HepG2 (cell line): ENCODE results near the gene PSEN2. TPM values are rescaled to one million over a fixed set of nuclear protein-coding genes. Genes with fewer than 3 reads are reported as not detected.
A peak's percentile ranks its signal among the peaks of the same experiment; 100 is the strongest.

Experiments used
- ATAC-seq: fragments of 200-7000 bp; cut with Tn5 transposase; 3 replicates; pipeline ENCODE4 v1.9.1; 2020; ENCODE audit warnings: mild to moderate bottlenecking, moderate library complexity
- BruUV-seq: library from RNA; stranded (reverse); fragments of 400-500 nt; replicated peaks from 2 replicates; lab custom pipeline; 2021; lab: Mats Ljungman, UMichigan
- CTCF ChIA-PET: fragments of 300-600 bp; formaldehyde crosslinking; extraction: SDS; loops from one replicate; lab custom pipeline; 2021; ENCODE audit warnings: low total read pairs, inconsistent platforms, low intra/inter-chr PET ratio; lab: Yijun Ruan, JAX
- POLR2A ChIA-PET: fragments of 350-600 bp; sonication (Branson Sonifier 250); formaldehyde crosslinking; loops from one replicate; lab custom pipeline; 2020; ENCODE audit warnings: antibody characterized with exemption, inconsistent platforms; lab: Yijun Ruan, JAX
- DNase-seq: peaks from one replicate; pipeline ENCODE4 v3.0.0-alpha.2; 2015; ENCODE audit warnings: low spot score
- FAIRE-seq: peaks from 3 replicates; lab custom pipeline; 2011; peaks lifted over from hg19 to GRCh38; lab: Jason Lieb, UNC
- H2AFZ ChIP-seq: one replicate; pipeline ENCODE4 v1.6.1; 2011; ENCODE audit warnings: low read length, inconsistent platforms
- H3K27ac ChIP-seq: fragments of 300-600 bp; 3 replicates; pipeline ENCODE4 v1.8.0; 2011; ENCODE audit warnings: mixed run types, mild to moderate bottlenecking, mixed read lengths, low read length, inconsistent platforms; ENCODE audit not compliant: insufficient read depth; ENCODE audit errors: extremely low read length
- H3K27me3 ChIP-seq, 2 experiments: fragments of 200-600 bp in 1 of 2; 2 replicates in 1 of 2; 3 replicates in 1 of 2; pipeline versions ENCODE4 v1.6.0 to v1.8.0; 2011; ENCODE audit warnings: low read length in 2 of 2, mild to moderate bottlenecking in 2 of 2, moderate library complexity in 2 of 2, inconsistent platforms in 1 of 2; ENCODE audit not compliant: insufficient read depth in 2 of 2, control insufficient read depth in 1 of 2
- H3K36me3 ChIP-seq, 2 experiments: fragments of 200-600 bp in 1 of 2; replicated peaks in 1 of 2; 2 replicates in 1 of 2; 3 replicates in 1 of 2; pipeline versions ENCODE4 v1.5.1 to v1.8.0; 2011; ENCODE audit warnings: low read length in 2 of 2, inconsistent platforms in 1 of 2; ENCODE audit not compliant: insufficient read depth in 2 of 2, control insufficient read depth in 1 of 2
- H3K4me1 ChIP-seq: 2 replicates; pipeline ENCODE4 v1.5.1; 2012; ENCODE audit warnings: low read length, inconsistent platforms; ENCODE audit not compliant: insufficient read depth
- H3K4me2 ChIP-seq: 2 replicates; pipeline ENCODE4 v1.6.0; 2011; ENCODE audit warnings: low read depth, low read length, inconsistent platforms
- H3K4me3 ChIP-seq, 3 experiments: fragments of 200-600 bp in 1 of 3; sonication (generic), shearing (Covaris generic) in 1 of 3; replicated peaks in 1 of 3; 2 replicates each; pipeline ENCODE4 v1.5.1; 2011 to 2016; ENCODE audit warnings: low read length in 3 of 3, inconsistent platforms in 2 of 3, low read depth in 2 of 3, mild to moderate bottlenecking in 2 of 3, control low read depth in 1 of 3, mixed read lengths in 1 of 3; ENCODE audit not compliant: insufficient read depth in 1 of 3
- H3K79me2 ChIP-seq: one replicate; pipeline ENCODE4 v1.6.1; 2011; ENCODE audit warnings: low read length, inconsistent platforms; ENCODE audit not compliant: insufficient read depth
- H3K9ac ChIP-seq: 2 replicates; pipeline ENCODE4 v1.6.0; 2011; ENCODE audit warnings: mild to moderate bottlenecking, low read depth, low read length, inconsistent platforms; ENCODE audit not compliant: insufficient read depth
- H3K9me3 ChIP-seq: 2 replicates; pipeline ENCODE4 v1.5.1; 2012; ENCODE audit warnings: mild to moderate bottlenecking, low read length
- H4K20me1 ChIP-seq: 2 replicates; pipeline ENCODE4 v1.6.0; 2011; ENCODE audit warnings: inconsistent platforms, mild to moderate bottlenecking, low read length, moderate library complexity; ENCODE audit not compliant: insufficient read depth
- HDAC2 ChIP-seq: sonication (generic); formaldehyde crosslinking; IDR thresholded peaks from 2 replicates; pipeline ENCODE4 v1.4.0; 2020; ENCODE audit warnings: missing genetic modification reagents
- IRF9 ChIP-seq: sonication (generic); formaldehyde crosslinking; IDR thresholded peaks from 2 replicates; pipeline ENCODE4 v1.8.0; 2022; ENCODE audit warnings: missing genetic modification reagents, mild to moderate bottlenecking, borderline replicate concordance
- KLF13 ChIP-seq: sonication (generic); formaldehyde crosslinking; IDR thresholded peaks from 2 replicates; pipeline ENCODE4 v1.4.0; 2020; ENCODE audit warnings: mild to moderate bottlenecking, missing genetic modification reagents
- NFKBIZ ChIP-seq: IDR thresholded peaks from 2 replicates; pipeline ENCODE4 v1.6.1; 2018; ENCODE audit warnings: missing genetic modification reagents, missing compliant biosample characterization
- PAWR ChIP-seq: sonication (generic); formaldehyde crosslinking; IDR thresholded peaks from 2 replicates; pipeline ENCODE4 v1.4.0; 2020; ENCODE audit warnings: missing genetic modification reagents, mild to moderate bottlenecking, borderline replicate concordance
- PLRG1 ChIP-seq: fragments of 450-650 bp; conservative IDR thresholded peaks from 2 replicates; pipeline ENCODE4 v1.6.1; 2016
- RBM22 ChIP-seq: fragments of 200-400 bp; formaldehyde crosslinking; optimal IDR thresholded peaks from 2 replicates; pipeline ENCODE3; 2017; ENCODE audit warnings: mild to moderate bottlenecking, low read length, moderate library complexity
- SIN3B ChIP-seq: fragments of 150-350 bp; IDR thresholded peaks from 2 replicates; pipeline ENCODE4 v1.6.1; 2014; ENCODE audit warnings: low read length
- SMAD9 ChIP-seq: sonication (generic); formaldehyde crosslinking; IDR thresholded peaks from 2 replicates; pipeline ENCODE4 v1.5.1; 2020; ENCODE audit warnings: mild to moderate bottlenecking, missing genetic modification reagents
- SMC3 ChIP-seq: IDR thresholded peaks from 2 replicates; pipeline ENCODE4 v1.6.1; 2011; ENCODE audit warnings: low read length, improper control_type of control experiment
- SOX5 ChIP-seq: IDR thresholded peaks from 2 replicates; pipeline ENCODE4 v1.6.1; 2016; ENCODE audit warnings: borderline replicate concordance
- ZBTB34 ChIP-seq: sonication (generic); formaldehyde crosslinking; IDR thresholded peaks from 2 replicates; pipeline ENCODE4 v1.8.0; 2022; ENCODE audit warnings: mild to moderate bottlenecking, missing genetic modification reagents
- ZMAT3 ChIP-seq: sonication (generic); formaldehyde crosslinking; conservative IDR thresholded peaks from 2 replicates; pipeline ENCODE4 v1.7.0; 2021; ENCODE audit warnings: missing genetic modification reagents
- ZNF253 ChIP-seq: sonication (generic); formaldehyde crosslinking; IDR thresholded peaks from 2 replicates; pipeline ENCODE4 v1.8.0; 2022; ENCODE audit warnings: mild to moderate bottlenecking, missing genetic modification reagents, borderline replicate concordance
- ZNF276 ChIP-seq: sonication (generic); formaldehyde crosslinking; IDR thresholded peaks from 2 replicates; pipeline ENCODE4 v1.4.0; 2020; ENCODE audit warnings: mild to moderate bottlenecking, low read depth, missing genetic modification reagents
- ZNF282 ChIP-seq: fragments of 450-650 bp; IDR thresholded peaks from 2 replicates; pipeline ENCODE4 v1.6.1; 2018; ENCODE audit not compliant: partially characterized antibody
- ZNF34 ChIP-seq: sonication (generic); formaldehyde crosslinking; IDR thresholded peaks from 2 replicates; pipeline ENCODE4 v1.4.0; 2020; ENCODE audit warnings: mild to moderate bottlenecking, missing genetic modification reagents, borderline replicate concordance
- ZNF543 ChIP-seq: sonication (generic); formaldehyde crosslinking; IDR thresholded peaks from 2 replicates; pipeline ENCODE4 v1.4.0; 2020; ENCODE audit warnings: mild to moderate bottlenecking, missing genetic modification reagents
- ZNF737 ChIP-seq: sonication (generic); formaldehyde crosslinking; IDR thresholded peaks from 2 replicates; pipeline ENCODE4 v1.5.0; 2020; ENCODE audit warnings: missing genetic modification reagents, mild to moderate bottlenecking, borderline replicate concordance
- ZNF746 ChIP-seq: sonication (generic); formaldehyde crosslinking; IDR thresholded peaks from 2 replicates; pipeline ENCODE4 v1.8.0; 2022; ENCODE audit warnings: mild to moderate bottlenecking, missing genetic modification reagents
- WGBS: methylation state at CpG from one replicate; pipeline ENCODE4 v1.1.6; 2017; ENCODE audit warnings: low lambda C conversion rate; 5-methylcytosine and 5-hydroxymethylcytosine counted together
- in situ Hi-C: cut with HindIII; loops from 2 replicates; pipeline ENCODE4 v1.10.0; 2017; ENCODE audit warnings: low pct_unique_long_range_greater_than_20kb; ENCODE audit not compliant: extremely low pct_ligation_motif_present
- intact Hi-C: fragments of 100-400 bp; cut with micrococcal nuclease; formaldehyde crosslinking; loops from one replicate; pipeline ENCODE4 v1.10.0; 2022; ENCODE audit not compliant: unreplicated experiment
- polyA plus RNA-seq, 8 experiments: library from polyadenylated mRNA; depleted of rRNA in 3 of 8; stranded (reverse) in 7 of 8; unstranded in 1 of 8; fragments of >200 nt; fragmentation: Illumina TruSeq in 4 of 8; extraction: Trizol in 4 of 8; gene quantifications; 2 replicates each; pipeline versions ENCODE4 v1.2.1 to v1.2.3, GENCODE V29; 2011 to 2016; ENCODE audit warnings: low read depth in 4 of 8, missing spikeins in 1 of 8, mixed read lengths in 1 of 8; ENCODE audit not compliant: insufficient read depth in 1 of 8
- total RNA-seq, 5 experiments: library from RNA; depleted of rRNA; stranded (reverse); fragments of >200 nt; fragmentation: Illumina TruSeq; extraction: Trizol; gene quantifications; 2 replicates each; pipeline ENCODE4 v1.2.3, GENCODE V29; 2016; ENCODE audit warnings: low read depth in 1 of 5

The PSEN2 gene
- total and polyA plus RNA-seq, 2 of the 13 experiments (the other 11 are each of a cell fraction or from before 2014, with no cell fraction given), result 5.9 to 13.1 TPM

DNA sequence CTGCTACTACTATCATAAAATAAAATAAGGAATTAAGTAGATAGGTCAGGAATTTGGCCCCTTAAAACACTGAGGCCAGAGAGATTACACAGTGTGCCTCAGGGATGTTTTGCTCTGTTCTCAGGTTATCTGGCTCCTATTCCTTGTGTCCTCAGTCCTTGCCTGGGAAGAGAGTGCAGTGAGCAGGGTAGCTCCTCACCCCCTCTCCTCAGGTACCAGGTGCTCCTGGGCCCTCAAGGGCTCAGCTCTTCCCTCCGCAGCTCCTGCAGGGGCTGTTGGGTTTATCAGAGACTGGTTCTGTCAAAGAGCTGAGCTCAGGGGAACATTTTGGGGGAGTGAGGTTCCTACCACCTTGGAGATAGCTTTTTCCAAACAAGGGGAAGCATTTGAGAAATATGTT lies 49.6 kb downstream of the PSEN2 start (continued):
- TF ChIP-seq IRF9 (CRISPR knock-in tag) (no peak), PAWR (CRISPR knock-in tag) (no peak), ZNF253 (no peak), SOX5 (no peak)

DNA sequence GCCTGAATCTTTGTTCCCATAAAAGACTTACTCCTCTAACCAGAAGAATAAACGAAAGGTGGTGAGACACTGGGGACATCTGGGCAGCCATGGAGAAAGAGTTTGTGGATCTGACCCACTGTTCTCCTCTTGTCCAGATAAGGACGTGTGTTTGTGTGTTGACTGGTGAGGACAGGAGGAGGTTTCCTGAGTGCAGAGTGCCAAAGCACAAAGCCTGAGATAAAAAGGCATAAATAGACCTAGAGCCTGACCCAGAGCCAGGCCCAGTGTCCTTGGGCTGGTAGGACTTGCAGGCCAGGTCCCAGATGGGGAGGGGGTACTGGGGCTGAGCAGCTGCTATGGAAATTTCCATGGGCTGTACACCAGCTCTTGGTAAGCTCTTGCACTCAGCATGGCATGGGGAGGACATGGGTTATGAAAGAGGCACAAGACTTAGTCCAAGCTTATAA lies 50.1 kb downstream of the PSEN2 start:
- POLR2A ChIA-PET, result interaction anchor here (1.2 to 5.5 kb wide), 2 partner anchors 9 to 20 kb away, joined by 3 to 35 read pairs; partner anchors contain the start of gene COQ8A
- Histone ChIP-seq H3K9me3 (no peaks in the 10 kb centered on the region), H3K4me3 (no peak overlapping the region), H3K27me3 (no peaks in the 10 kb centered on the region), H3K9ac (peak overlapping the region; percentile 41; the same call in 1 of the 2 replicates), H3K36me3 (no peaks in the 10 kb centered on the region), H3K79me2 (no peaks in the 10 kb centered on the region), H4K20me1 (no peaks in the 10 kb centered on the region), H3K27ac (peak overlapping the region; percentile 64), H2AFZ (peak overlapping the region; percentile 31), H3K4me2 (peak overlapping the region; percentile 46), H3K4me1 (peaks cover 30% of the 10 kb centered on the region)
- CTCF ChIA-PET, result no interaction called here
- in situ Hi-C loops (no loop called here), intact Hi-C loops (loop anchor here (2.0 kb wide), 1 partner anchor 24 kb away; no protein-coding TSS in a partner anchor)
- FAIRE-seq (peak; percentile 76), DNase-seq (peak; percentile 79), ATAC-seq (peak; percentile 98)
- 21% methylated on average over 2 of the region's 2 CpGs for WGBS
- BruUV-seq, result no TSS peak
- no peak for TF ChIP-seq PLRG1
- TF ChIP-seq RBM22, result no peak
- TF ChIP-seq SMC3, result no peak
- no peak for TF ChIP-seq ZNF282
- no peak for TF ChIP-seq ZNF276 (CRISPR knock-in tag)
- no peak for TF ChIP-seq SIN3B
- peak; percentile 77 for TF ChIP-seq HDAC2 (CRISPR knock-in tag)
- TF ChIP-seq ZNF34 (CRISPR knock-in tag), result no peak
- no peak for TF ChIP-seq SMAD9 (CRISPR knock-in tag)
- TF ChIP-seq NFKBIZ (CRISPR knock-in tag), result no peak
- TF ChIP-seq ZMAT3 (CRISPR knock-in tag), result 0 out of 2 replicates have a peak, but pooled peaks have one; percentile 19
- TF ChIP-seq ZNF737 (CRISPR knock-in tag), result no peak
- TF ChIP-seq ZBTB34 (CRISPR knock-in tag), result 0 out of 2 replicates have a peak, but pooled peaks have one; percentile 37
- TF ChIP-seq ZNF746 (CRISPR knock-in tag), result peak; percentile 72; the same call in 1 of the 2 replicates
- no peak for TF ChIP-seq KLF13 (CRISPR knock-in tag)
- 0 out of 2 replicates have a peak, but pooled peaks have one; percentile 29 for TF ChIP-seq ZNF543
